Kidney glomerular epithelial cell (primary cell): Measurements from ENCODE around the gene DDX42.

Experiments used
- DNase-seq: peaks from one replicate; lab custom pipeline; 2025; lab: John Stamatoyannopoulos, UW

DDX42 gene

GRCh38 chr17:63774141-63774968, at the start of gene DDX42:
Gene DDX42 (plus strand): TSS chr17:63774170. CDS start chr17:63787050, 12,880 bp downstream.
- DNase-seq: no peak

DNA sequence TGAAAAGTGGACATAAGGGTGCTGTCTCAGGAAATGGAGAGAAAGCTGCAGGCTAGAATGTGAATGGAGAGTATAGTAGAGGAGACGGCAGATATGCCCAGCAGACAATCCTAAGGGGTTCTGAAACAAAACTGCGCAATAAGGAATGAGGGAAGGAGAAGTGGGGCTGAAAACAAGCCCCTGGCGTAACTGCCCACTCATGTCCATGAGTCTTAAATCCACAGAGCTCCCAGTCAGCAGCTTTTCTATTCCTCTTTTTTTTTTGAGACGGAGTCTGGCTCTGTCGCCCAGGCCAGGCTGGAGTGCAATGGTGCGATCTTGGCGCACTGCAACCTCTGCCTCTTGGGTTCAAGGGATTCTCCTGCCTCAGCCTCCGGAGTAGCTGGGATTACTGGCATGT, 38.3 kb upstream of the DDX42 start:
- no peak for DNase-seq

DNA sequence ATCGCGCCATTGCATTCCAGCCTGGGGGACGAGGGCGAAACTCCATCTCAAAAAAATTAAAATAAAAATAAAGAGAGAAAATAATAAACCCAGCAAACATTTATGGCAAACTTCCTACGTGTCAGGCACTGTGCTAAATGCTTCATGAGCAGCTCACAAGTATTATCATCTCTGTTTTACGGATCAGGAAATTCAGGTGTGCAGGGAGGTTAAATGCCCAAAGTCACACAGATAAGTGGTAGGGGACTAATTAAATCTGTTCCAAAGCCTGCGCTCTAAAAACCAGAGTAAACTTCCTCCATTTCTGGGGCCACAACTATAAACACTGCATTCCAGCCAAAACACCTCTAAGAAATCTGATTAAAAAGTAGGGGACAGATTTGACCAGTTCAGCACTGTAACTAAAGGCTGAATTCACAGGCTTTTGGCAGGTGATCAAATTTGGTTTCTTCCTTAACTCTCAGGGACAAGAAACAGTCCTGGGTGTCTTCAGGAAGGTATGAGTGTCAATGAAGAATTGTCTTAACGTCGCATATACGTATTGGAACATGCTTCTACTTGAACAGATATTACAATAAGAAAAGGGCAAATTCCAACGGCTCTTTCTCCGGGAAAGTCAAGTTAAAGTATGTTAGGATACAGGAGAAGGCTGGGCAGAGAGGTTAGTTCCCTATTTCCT, 33.4 kb upstream of the DDX42 start:
- no peak for DNase-seq

DNA sequence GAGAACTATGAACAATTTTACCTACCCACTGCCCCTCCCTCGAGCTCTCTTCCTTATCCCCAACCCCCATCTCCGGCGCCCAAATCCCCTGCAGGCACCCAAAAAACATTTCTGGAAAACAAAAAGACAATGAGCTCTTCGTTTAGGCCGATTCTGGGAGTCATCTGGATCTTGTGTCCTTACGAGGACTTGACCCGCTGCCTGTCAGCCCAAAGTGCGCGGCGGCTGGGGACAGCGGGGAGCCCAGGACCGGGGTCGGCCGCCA, 32.9 kb upstream of the DDX42 start:
- no peak for DNase-seq

DNA sequence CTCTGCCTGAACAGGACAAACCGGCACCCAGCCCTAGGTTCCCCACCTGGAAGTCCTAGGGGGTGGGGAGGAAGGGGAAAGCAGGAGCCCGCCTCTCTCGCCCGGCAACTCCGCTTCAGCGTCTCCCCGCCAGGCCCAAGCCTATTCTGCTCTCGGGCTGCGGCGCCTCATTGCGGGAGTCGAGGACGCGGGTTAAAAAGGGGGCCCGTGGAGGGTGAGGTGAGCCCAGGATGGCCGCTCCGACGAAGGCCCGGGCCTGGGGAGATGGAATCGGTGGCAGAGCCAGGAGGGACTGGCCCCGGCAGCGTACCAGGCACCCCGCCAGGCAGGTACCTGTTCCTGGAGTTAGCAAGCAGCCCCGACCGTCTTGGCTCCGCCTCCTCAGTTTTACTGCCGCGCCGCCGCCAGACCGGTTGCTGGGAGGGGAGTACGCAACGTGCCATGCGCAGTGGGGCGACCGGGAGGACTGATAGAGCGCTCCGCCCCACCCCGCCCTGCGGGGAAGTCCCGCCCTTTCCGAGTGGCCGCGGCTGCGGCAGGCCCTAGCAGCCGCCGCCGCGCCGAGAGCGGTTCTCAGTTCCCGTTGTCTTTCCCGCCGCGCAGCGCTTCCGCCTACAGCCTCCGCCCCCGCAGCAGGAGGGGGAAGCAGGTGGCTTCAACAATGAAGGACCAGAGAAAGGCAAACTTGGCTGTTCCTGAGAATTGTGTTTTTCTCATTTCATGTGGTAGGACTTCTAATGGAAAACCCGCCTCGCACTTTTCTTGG, 32.4 kb upstream of the DDX42 start, which contains the start of gene STRADA:
Gene STRADA (minus strand): TSS at position 392 of the 766 bp plus-strand sequence. CDS start 13,430 bp downstream, outside the sequence.
- peak; percentile 97 for DNase-seq

GRCh38 chr17:63751806-63752205, 22.2 kb upstream of the DDX42 start:
- no peak for DNase-seq

- DNase-seq: no peak
Observed at GRCh38 chr17:63752707-63753106, 21.3 kb upstream of the DDX42 start.

DNA sequence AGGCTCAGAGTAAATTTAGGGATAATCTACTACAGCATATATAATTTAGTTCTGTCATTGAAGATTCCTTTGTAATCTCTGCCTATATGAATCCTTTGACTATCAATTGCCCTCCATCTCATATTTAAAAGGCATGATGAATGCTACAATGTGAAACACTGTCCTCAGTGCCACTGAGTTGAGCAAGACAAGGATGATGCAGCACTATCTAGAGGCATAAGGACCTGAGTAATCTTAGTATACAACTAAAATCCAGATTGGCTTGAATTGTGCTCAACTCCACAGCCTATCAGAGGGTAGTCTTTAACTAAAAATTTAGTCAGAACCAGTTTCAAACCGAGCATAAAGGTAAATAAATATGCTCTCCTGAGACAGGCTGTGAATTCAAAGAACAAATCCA, 20.8 kb upstream of the DDX42 start:
- no peak for DNase-seq

- no peak for DNase-seq
Observed at GRCh38 chr17:63754046-63754445, 19.9 kb upstream of the DDX42 start.

DNA sequence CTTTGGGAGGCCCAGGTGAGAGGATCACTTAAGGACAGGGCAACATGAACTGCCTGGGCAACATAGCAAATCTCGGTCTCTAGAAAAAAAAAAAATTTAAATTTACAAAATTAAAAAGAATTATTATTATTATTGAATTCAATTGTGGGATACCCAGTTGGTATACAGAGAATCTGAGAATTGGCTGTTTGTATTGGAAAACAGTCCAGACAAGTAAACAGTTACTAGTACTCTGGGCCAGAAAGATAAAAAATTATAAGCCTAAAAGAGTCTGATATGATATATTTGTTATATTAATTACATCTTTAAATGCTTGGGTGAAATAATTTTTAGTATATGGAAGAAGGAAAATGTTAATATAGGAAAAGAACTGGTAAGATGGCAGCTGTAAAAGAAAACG, 15.5 kb upstream of the DDX42 start:
- DNase-seq: no peak

GRCh38 chr17:63760771-63761539, 13.0 kb upstream of the DDX42 start:
- DNase-seq: no peak

DNA sequence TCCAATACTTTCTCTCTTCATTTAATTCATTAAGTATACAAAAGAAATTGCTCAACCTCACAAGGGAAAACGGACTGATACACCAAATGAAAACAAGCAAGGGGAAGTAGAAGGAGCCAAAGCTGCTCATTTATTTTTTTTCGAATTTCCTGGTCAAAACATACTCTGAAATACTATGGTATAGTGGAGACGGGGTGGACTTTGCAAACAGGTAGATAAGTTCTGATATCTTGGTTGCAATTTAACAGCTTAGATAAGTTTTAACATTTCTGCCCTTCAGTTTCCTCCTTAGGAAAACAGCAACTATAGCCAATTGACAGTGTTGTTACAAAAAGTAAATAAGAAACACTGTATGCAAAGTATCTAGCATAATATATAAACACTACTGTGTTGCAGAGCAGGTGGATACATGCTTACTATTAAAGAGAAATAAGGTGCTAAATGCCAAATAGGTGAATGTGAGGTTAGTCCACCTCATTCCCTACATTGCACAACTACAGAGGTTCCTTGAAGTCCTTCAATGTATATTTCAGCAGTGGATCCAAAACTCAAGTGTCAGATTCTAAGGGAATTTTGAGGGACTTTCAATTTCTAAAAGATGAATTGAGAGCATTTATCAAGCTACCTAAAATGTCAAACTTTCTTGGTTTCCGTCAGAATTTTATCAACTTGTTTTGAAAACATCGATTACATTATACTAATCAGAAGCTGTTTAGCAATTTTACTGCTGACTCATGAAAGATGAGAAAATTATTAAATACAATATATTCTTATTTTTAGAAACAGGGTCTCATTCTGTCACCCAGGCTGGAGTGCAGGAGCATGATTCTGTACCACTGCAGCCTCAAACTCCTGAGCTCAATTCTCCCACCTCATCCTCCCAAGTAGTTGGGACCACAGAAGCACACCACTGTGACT, 11.6 kb upstream of the DDX42 start:
- no peak for DNase-seq

GRCh38 chr17:63764716-63765115, 9.3 kb upstream of the DDX42 start:
- DNase-seq: no peak

- DNase-seq: no peak
Observed at GRCh38 chr17:63766754-63767153, 7.2 kb upstream of the DDX42 start.

DNA sequence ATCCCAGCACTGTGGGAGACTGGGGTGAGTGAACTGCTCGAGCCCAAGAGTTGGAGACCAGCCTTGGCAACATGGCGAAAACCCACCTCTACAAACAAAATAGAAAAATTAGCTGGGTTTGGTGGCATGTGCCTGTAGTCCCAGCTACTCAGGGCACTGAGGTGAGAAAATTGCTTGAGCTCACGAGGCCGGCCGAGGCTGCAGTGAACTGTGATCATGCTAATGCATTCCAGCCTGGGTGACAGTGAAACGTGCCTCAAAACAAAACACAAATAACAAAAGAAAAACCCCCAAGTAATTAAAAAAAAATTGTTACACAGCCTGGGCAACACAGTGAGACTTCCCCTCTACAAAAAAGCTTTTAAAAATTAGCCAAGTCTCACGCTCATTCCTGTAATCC, 5.5 kb upstream of the DDX42 start:
- no peak for DNase-seq

DNA sequence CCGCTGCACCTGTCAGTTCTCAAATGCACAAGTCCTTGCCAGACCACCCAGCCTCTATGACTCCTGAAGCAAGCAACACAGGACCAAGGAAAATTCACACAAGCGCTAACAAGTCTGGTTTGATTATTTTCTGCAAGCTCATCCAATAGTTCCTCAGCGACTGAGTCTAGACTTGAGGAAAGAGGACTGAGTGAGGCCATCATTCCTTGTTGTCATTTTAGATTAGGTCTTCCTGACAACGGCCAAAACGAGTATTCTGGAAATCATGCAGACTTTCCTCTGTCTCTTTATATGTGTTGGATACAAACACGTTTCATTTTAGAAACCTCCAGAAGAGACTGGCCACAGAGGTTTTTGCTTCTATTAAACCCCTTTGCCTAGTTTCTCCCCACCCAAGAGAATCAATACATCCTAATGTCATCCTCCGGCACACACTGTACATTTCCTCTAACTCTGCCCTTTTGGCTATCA, 1.1 kb upstream of the DDX42 start:
- peak; percentile 22 for DNase-seq

DNA sequence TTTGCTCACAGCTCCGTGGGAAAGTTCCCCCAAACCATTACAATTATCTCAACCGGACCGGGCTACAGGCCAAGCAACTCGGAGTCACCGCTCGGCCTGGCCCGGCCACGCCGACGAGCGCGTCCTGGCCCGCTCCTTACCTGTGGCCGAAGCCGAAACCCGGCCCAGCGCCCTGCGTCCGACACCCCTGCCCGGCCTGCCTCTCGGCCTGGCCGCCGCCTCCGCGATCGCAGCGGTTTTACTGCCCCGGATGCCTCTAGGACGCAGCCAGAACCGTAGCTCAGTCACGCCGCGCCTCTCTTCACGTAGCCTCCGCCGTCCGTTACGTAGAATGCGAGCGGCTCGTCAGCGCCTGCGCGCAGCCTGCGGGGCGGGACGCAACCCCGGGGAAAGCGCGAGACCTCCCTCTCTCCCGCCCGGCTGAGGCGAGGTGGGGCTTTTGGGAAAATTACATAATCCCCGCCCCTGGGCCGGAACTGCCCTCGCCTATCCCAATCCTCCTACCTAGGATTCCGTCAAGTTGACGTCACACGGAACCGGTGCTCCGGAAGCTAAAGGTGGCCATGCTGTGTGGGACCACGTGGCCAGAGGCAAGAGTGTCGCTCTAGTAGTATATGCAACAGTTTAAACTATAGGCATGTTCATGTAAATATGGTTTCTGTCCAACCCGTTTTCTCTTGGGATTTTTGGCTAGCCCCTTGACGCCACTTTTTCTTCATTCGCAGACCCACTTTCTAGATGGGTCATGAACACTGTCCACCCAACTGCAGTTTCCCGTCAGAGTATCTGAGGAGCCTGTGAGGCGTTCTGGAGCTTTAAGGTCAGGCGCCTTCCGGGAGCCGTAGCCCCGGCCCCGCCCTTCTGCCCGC, 464 bp upstream of the DDX42 start, which contains the start of gene CCDC47:
Gene CCDC47 (minus strand): TSS at position 326 of the 869 bp plus-strand sequence. CDS start 7,422 bp downstream, outside the sequence.
- peak; percentile 98 for DNase-seq

DNA sequence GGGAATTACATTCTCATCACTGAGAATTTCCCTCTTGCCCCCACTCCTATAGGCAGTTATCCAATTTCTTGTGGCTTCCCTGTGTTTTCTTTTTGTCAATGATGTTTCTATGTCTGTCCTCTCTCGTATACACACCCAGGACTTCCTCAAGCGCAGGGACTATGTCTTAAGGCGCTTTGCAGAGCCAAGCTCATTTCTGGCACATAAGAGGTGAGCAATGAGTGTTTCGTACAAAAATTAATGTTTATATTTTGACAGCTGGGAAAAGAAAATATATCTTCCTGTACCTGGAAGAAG, 947 bp downstream of the DDX42 start:
- DNase-seq: no peak

GRCh38 chr17:63775420-63775819, 1.4 kb downstream of the DDX42 start:
- no peak for DNase-seq

GRCh38 chr17:63780507-63780906, 6.5 kb downstream of the DDX42 start:
- DNase-seq: peak; percentile 8
